Parathyroid adenoma (tissue), 2 donors: ENCODE results near the gene DBF4.
"Not testable (repeated sequence)": the region's sequence is repeated elsewhere in the genome, so short reads cannot be mapped to it uniquely, and the experiment has no call there.

Experiments
- H2AFZ ChIP-seq: fragments of 300-600 bp; sonication (generic); one replicate; pipeline ENCODE4 v1.7.0; 2017; ENCODE audit warnings: antibody characterized with exemption, mild to moderate bottlenecking
- H3K27ac ChIP-seq: fragments of 300-600 bp; sonication (generic); one replicate; pipeline ENCODE4 v1.7.0; 2017
- H3K27me3 ChIP-seq: fragments of 300-600 bp; sonication (generic); one replicate; pipeline ENCODE4 v1.7.0; 2017; ENCODE audit warnings: low read length; ENCODE audit not compliant: control insufficient read depth, insufficient read depth
- H3K36me3 ChIP-seq: fragments of 300-600 bp; sonication (generic); one replicate; pipeline ENCODE4 v1.7.0; 2017; ENCODE audit warnings: low read length; ENCODE audit not compliant: control insufficient read depth, insufficient read depth
- H3K4me1 ChIP-seq: fragments of 300-600 bp; sonication (generic); one replicate; pipeline ENCODE4 v1.7.0; 2017; ENCODE audit warnings: control low read depth
- H3K4me2 ChIP-seq: fragments of 300-600 bp; sonication (generic); one replicate; pipeline ENCODE4 v1.7.0; 2017; ENCODE audit warnings: low read length
- H3K4me3 ChIP-seq: fragments of 300-600 bp; sonication (generic); one replicate; pipeline ENCODE4 v1.7.0; 2017; ENCODE audit warnings: low read depth, low read length
- H3K79me2 ChIP-seq: fragments of 300-600 bp; sonication (generic); one replicate; pipeline ENCODE4 v1.7.0; 2017; ENCODE audit warnings: control low read depth
- H3K9ac ChIP-seq: fragments of 300-600 bp; sonication (generic); one replicate; pipeline ENCODE4 v1.7.0; 2017; ENCODE audit warnings: mild to moderate bottlenecking
- H3K9me3 ChIP-seq: fragments of 300-600 bp; sonication (generic); one replicate; pipeline ENCODE4 v1.7.0; 2017; ENCODE audit warnings: low read length; ENCODE audit not compliant: control insufficient read depth
- CTCF ChIP-seq: fragments of 300-600 bp; sonication (generic); IDR thresholded peaks from one replicate; pipeline ENCODE4 v1.7.0; 2017; ENCODE audit warnings: antibody characterized with exemption, mild to moderate bottlenecking
- donor health status: primary hyperparathyroidism.

The DBF4 gene

DNA sequence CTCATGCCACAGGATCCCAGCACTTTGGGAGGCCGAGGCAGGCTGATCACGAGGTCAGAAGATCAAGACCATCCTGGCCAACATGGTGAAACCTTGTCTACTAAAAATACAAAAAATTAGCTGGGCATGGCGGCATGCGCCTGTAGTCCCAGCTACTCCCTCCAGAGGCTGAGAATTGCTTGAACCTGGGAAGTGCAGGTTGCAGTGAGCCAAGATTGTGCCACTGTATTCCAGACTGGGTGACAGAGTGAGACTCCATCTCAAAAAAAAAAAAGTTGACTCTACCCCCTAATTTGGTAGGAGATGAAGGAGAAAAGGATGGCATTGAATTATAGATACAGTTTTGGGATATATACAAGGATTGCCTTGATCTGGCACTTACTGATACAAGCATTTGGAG lies 32.5 kb downstream of the DBF4 start:
- H3K27ac ChIP-seq, H3K4me2 ChIP-seq, H3K9me3 ChIP-seq, H3K4me1 ChIP-seq, H2AFZ ChIP-seq, H3K36me3 ChIP-seq, H3K9ac ChIP-seq, H3K79me2 ChIP-seq, H3K4me3 ChIP-seq, H3K27me3 ChIP-seq: not testable (repeated sequence)

DNA sequence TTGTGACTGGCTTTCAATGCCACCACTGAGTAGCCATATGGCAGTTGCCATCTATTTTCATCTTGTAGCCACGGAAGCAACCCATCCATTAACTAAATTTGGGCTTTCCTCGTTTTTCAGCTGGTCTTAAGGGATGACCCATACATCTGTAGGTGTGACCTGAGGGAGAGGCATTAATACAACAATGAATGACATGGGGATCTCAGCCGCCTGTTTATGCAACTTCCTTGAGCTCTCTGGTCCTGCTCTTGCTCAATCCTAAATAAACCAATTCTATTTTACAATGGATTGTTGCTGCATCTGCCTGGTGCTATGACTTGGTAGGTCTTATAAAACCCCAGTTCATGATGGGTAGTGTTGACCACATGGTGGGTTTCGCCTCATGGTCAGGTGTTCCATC lies 35.8 kb downstream of the DBF4 start:
- Histone ChIP-seq H3K4me1 (no peaks in the 10 kb centered on the region), H3K27ac (no peak overlapping the region), H3K9me3 (no peaks in the 10 kb centered on the region), H3K4me3 (no peak overlapping the region), H3K27me3 (no peaks in the 10 kb centered on the region), H2AFZ (no peak overlapping the region), H3K9ac (no peak overlapping the region), H3K4me2 (no peak overlapping the region), H3K79me2 (no peaks in the 10 kb centered on the region), H3K36me3 (no peaks in the 10 kb centered on the region)
- TF ChIP-seq CTCF: no peak

DNA sequence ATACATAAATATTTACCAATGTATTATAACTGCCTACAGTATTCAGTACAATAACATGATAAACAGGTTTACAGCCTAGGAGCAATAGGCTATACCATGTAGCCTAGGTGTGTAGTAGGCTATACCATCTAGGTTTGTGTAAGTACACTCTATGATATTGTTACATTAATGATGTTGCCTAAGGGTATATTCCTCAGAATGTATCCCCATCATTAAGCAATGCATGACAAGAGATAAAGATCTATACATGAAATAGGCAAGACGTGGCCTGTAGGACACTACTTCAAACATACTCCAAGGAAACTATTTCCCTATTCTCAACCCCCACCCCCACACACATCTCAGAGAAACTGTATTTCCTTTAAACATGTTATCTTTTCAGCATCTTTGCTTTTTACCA lies 42.4 kb downstream of the DBF4 start:
- TF ChIP-seq CTCF: no peak
- no peak overlapping the region for H3K4me2 ChIP-seq
- H3K79me2 ChIP-seq: no peaks in the 10 kb centered on the region
- no peaks in the 10 kb centered on the region for H3K9me3 ChIP-seq
- H3K27me3 ChIP-seq: no peaks in the 10 kb centered on the region
- no peaks in the 10 kb centered on the region for H3K36me3 ChIP-seq
- H3K4me3 ChIP-seq: no peak overlapping the region
- no peak overlapping the region for H2AFZ ChIP-seq
- no peak overlapping the region for H3K9ac ChIP-seq
- no peak overlapping the region for H3K27ac ChIP-seq
- H3K4me1 ChIP-seq: no peaks in the 10 kb centered on the region

DNA sequence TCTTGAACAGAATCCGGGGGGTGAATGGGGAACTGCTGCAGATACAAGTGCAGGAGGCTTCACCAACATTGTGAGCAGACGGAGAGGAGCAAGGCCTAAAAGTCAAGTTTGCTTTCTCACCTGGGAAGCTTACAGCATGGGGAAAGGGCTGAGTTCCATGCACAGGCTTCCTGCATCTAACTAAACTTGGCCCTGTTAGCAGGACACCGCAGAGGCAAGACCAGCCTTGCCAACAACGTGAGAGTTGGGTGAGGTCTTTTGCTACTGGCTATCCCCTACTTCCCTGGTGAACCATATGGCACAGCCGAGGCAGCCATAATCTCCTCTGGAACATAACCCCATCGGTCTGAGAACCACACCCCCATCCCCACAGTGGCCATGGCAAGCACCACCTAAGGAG lies 43.6 kb downstream of the DBF4 start:
- H3K27me3 ChIP-seq: no peaks in the 10 kb centered on the region
- no peak overlapping the region for H3K27ac ChIP-seq
- H3K4me3 ChIP-seq: no peak overlapping the region
- H2AFZ ChIP-seq: no peak overlapping the region
- no peaks in the 10 kb centered on the region for H3K9me3 ChIP-seq
- H3K36me3 ChIP-seq: no peaks in the 10 kb centered on the region
- no peak overlapping the region for H3K9ac ChIP-seq
- no peaks in the 10 kb centered on the region for H3K4me1 ChIP-seq
- H3K4me2 ChIP-seq: no peak overlapping the region
- no peaks in the 10 kb centered on the region for H3K79me2 ChIP-seq
- no peak for TF ChIP-seq CTCF

GRCh38 chr7:87920578-87920977 lies 44.3 kb downstream of the DBF4 start:
- no peak overlapping the region for H3K27ac ChIP-seq
- no peaks in the 10 kb centered on the region for H3K4me1 ChIP-seq
- no peak overlapping the region for H2AFZ ChIP-seq
- no peaks in the 10 kb centered on the region for H3K27me3 ChIP-seq
- H3K9me3 ChIP-seq: no peaks in the 10 kb centered on the region
- no peaks in the 10 kb centered on the region for H3K79me2 ChIP-seq
- no peak overlapping the region for H3K4me3 ChIP-seq
- H3K9ac ChIP-seq: no peak overlapping the region
- H3K36me3 ChIP-seq: no peaks in the 10 kb centered on the region
- no peak overlapping the region for H3K4me2 ChIP-seq
- no peak for TF ChIP-seq CTCF

- H3K27ac ChIP-seq, H3K4me1 ChIP-seq, H3K79me2 ChIP-seq: not testable (repeated sequence)
Measured at GRCh38 chr7:87922759-87923395, 46.6 kb downstream of the DBF4 start.

More at GRCh38 chr7:87922759-87923395, 46.6 kb downstream of the DBF4 start:
- H2AFZ ChIP-seq, H3K4me3 ChIP-seq, H3K9ac ChIP-seq, H3K4me2 ChIP-seq, H3K27me3 ChIP-seq, H3K36me3 ChIP-seq, H3K9me3 ChIP-seq: not testable (repeated sequence)
